Raji (cell line): Measurements from ENCODE around the gene NNMT.

Experiments
- POLR2A ChIP-seq: IDR thresholded peaks from 2 replicates; pipeline ENCODE4 v1.6.1; 2011; ENCODE audit warnings: low read depth, low read length, control low read depth; ENCODE audit not compliant: insufficient read depth

The NNMT gene

DNA sequence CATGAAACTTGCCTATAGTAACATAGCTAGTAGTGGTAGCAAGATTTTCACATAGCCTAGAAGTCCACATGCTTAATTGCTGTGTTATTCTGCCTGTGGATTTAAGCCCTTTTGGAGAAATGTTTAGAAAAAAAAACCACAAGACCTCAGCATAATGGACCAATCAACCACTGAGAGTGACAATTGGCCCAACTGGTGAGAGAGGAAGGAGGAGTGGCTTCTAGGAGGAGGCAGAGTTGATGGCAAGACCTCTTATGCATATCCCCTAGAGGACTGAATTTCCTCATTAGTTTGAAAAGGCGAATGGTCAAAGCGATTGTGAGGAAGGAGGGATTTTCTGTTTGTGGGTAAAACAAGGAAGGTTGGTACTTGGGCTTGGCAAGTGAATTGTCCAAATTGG is 30.6 kb downstream of the NNMT start:
- no peak for TF ChIP-seq POLR2A

DNA sequence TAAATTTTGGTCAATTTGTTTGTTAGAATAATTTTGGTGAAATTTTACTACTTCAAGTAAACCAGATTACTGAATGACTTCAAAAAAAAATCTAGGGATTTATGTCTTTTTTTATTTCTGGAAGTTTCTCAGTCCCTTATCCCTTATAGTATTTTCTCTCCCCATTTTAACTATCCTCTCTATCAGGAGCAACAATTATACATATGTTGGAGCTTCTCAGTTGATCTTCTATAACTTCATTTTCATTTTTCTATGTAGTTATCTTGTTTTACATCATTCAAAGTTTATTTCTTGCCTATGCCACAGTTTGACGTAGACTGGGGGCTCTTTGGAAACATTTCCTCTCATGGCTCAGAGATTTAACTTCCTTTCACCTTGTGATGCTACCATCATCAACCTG is 34.2 kb downstream of the NNMT start:
- TF ChIP-seq POLR2A, result no peak

DNA sequence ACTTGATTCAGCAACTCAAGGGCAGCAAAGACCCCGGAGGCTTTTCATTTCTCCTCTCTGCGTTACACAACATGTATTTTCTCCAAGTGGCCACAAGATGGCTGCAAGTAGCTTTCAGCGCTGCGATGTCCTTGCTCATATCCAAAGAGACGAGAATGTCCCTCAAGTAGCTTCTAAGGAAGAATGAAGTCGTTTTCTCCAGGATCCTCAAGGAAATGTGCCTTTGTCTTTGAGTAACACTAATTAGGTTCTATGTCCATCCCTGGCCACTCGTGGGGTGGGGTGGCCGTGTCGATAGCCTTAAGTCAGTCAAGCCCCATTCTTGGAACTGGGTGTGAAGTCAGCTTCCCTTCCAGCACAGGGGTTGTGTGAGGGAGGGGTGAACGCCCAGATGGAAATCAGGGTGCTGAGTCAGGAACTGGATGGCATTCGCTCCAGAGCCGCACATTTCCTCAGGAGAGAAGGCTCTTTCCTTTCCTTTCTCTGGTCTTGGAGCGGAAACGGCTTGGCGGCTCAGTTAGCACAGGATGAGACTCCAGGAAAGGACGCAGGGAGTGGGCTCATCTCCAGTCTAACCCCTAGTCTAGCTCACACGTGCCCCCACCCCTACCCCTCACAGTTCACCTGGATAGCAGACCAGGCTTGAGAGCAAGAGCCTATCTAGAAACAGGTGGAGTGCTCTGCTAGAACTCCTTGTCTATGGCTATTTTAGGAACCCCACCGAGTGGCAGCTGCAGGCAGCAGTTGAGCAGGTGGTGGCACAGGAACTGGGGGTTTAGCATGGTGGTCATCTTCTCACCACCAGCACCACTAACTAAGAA is 44.3 kb downstream of the NNMT start:
- TF ChIP-seq POLR2A, result no peak

DNA sequence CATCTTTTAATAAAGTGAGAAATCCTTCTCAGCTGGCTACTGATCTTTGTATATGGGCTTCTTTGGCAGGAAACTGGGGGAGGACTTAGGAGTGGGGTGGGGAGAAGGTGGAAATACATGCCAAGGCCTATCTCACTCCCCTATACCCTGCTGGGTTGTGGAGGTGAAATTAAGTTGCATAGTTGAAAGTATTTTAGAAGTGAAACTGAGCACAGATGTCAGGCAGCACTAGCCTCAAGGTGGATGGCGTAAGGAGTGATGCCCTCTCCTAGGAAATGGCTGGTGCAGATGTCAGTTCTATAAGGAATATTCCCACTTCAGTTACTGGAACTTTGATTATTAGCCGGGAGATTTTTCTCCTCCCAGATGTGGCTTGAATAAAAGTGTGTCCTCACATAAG is 46.3 kb downstream of the NNMT start:
- TF ChIP-seq POLR2A, result no peak

DNA sequence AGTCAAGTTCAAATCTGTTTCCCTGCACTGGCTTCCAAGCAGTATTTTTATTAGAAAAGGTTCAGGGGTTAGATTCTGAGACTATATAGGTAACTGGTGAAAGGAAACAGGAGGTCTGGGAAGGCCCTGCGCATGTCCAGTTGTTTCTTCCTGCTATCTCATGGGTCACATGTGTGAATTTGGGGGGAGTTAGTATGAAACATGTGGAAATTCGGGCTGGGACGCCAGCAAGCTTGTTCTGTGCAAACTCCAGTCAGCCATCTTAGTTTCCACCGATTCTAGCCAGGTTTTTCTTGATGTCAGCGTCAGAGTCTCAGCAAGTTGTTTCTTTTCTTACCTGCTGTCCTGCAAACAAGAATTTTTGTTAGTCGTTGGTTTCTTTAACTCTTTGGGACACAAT is 46.8 kb downstream of the NNMT start:
- TF ChIP-seq POLR2A, result no peak

DNA sequence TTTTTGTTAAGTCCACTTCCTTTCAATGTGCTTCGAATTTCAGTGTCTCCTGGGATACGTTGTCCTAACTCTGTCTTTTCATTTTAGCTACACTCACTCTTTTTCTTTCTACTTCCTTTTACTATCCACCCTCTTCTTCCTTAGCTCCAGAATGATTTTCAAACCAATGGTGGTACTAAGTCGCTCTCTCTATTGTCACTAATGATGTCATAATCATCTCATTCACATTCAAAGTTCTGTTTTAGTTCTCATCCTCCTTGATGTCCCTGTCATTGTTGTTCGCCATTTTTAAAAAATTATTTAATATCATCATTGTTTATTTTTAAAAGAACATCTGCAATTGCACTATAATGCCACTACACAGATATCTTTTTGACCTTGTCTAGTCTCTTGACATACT is 47.3 kb downstream of the NNMT start:
- no peak for TF ChIP-seq POLR2A

DNA sequence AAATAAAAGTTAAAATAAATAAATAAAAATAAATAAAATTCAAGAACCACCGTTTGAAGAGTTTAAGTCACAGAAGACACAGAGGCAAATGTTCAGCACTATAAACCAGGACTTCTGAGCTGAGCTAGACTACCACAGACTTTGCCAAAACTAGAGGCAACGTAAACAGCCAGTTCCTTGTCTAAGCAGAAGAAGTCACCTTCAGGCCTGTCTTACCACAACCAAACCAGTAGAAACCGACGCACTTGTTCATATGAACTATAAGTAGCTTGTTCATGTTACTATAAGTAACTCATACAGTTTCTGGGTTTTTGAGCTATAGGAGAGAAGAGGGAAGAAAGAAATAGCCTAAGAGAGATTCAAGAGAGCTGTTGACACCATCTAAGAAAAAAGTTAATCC is 48.3 kb downstream of the NNMT start:
- TF ChIP-seq POLR2A, result no peak

DNA sequence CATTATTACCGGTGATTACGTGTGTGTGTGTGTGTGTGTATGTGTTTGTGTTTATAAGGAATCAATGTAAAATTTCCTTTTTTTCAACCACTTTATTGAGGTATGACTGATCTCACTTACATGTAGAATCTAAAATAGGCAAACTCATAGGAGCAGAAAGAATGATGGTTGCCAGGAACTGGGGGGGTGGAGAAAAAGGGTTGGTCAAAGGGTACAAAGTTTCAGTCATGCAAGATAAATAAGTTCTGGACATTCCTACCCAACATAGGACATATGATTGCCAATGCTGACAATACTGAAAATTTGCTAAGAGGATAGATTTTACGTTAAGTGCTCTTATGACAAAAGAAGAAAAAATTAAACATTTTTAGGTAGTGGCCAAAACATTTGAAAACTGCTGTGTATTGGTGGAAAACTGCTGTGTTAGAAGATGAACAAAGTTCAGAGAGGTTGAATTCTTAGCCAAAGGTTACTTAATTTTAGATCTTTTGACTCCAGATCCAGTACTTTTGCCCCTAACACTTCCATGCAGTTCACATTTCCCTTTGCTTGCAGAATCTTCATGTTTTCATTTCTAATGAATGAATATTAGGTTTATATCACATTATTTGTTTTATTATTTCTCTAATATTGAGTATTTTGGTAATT is 49.5 kb downstream of the NNMT start:
- no peak for TF ChIP-seq POLR2A

DNA sequence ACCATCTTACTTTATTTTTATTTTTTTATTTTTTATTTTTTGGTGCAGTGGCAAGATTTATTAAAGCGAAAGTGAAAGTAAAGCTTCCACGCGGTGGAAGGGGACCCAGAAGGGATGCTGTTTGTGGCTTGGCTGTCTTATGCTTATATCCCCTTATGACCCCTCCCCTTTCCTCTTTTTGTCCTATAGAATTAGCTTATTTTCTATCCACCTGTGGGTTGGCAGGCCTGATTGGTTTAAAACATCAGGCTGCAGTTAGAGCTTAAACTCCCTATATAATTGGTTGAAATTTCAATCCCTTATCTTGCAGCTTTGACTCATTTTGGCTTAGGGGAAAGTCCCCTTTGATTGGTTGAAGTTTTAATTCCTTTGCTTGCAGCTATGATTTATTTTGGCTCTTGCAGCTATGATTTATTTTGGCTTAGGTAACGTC is 50.5 kb downstream of the NNMT start:
- no peak for TF ChIP-seq POLR2A

DNA sequence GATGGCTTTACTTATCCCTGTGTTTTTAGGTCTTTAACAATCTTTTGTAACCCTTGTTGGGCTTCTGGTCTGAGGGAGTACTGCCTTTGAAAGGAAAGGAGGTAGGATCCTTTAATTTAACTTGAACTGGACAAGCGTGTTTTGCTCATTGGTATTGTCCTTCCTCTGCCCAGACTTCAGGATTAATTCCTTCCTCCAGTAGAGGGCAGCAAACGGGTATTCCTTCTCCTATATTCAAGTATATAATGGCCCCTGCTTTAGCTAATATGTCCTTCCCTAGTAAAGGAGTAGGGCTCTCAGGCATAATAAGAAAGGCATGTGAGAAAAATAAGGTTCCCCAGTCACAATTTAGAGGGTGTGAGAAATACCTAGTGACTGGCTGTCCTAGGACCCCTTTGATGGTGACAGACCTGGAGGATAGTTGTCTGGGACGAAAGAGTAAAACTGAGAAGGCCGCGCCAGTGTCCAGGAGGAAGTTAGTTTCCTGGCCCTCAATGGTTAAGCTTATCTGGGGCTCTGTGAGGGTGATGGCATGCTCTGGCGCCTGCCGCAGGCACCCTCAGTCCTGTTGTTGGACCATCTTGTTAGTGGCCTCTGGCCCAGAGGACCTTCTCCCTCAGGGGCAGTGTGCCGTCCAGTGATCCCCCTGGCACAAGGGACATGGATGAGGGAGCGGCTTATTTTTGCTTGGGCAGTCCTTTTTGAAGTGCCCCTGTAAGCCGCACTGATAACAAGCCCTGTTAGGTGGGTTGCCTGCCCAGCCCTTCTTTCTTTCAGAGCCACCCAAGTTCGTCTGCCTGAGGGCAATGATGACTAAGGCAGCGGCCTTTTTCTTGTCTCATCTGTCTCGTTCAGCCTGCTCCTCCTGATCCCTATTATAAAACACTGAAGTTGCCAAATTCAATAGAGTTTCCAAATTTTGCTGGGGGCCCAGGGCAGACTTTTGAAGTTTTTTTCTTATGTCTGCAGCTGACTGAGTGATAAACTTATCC is 52.3 kb downstream of the NNMT start:
- TF ChIP-seq POLR2A, result no peak

DNA sequence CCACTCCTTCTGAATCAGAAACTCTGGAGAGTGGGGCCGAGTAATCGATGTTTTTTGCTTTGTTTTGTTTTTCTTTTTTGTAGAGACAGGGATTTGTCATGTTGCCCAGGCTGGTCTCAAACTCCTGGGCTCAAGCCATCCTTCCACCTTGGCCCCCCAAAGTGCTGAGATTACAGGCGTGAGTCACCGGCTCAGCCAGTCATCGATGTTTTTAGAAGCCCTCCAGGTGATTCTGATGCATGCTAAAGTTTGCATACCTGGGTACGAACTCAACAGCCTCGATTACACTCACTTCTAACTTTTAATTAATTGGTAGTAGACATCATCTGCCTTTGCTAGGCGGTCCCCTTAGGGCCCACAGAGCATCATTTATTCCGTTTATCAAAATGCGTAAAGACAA is 53.8 kb downstream of the NNMT start:
- TF ChIP-seq POLR2A, result no peak

DNA sequence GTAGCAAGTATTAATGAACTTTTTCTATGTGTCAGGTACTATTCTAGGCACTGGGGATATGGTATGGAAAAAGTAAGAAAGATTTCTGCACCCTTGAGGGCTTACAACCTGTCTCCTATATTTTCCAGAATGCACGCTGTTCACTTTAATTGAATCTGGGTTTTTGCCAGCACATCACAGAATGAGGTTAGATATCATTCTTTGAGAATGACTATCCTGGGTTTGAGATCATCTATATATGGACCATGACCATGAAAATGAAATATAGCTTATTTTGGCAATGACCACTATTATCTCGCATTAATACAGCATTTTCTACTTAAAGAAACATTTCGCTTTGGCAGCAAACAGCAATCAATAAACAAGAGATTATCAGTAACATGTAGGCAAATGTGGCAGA is 57.2 kb downstream of the NNMT start:
- no peak for TF ChIP-seq POLR2A

DNA sequence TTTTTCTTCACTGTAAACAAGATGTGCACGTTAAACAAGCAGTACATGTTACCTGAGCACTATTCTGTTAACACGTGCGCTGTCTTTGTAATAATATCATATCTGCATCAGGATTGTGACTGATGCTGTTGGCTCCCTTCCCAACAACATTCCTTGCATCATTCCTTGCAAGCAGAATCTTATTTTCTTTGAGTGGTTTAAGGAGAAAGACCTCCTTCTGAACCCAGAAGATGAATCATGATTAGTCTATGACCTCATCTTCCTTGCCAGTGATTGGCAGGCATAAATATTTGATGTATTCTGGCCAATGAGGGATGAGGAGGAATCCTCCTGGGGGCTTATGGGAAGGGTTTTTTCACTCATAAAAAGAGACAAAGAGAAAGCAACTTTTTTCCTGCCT is 57.9 kb downstream of the NNMT start:
- no peak for TF ChIP-seq POLR2A

DNA sequence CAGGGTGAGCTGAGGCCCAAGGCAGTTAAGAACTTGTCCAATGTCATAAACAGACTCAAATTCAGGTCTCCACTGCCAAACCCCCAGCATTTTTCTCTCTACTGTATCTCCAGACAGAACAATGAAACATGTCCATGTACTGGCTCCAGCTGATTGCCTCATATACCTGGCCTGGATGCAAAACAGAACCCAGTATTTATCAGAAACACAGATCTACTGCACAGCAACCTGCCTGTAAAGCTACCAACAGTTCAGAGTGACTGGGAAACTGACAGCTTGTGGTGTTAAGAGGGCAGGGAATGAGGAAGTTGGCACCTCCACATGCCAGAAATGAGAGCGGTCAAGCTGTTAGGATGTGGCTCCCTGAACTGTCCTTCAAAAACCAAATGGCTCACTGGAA is 62.5 kb downstream of the NNMT start:
- TF ChIP-seq POLR2A, result no peak

DNA sequence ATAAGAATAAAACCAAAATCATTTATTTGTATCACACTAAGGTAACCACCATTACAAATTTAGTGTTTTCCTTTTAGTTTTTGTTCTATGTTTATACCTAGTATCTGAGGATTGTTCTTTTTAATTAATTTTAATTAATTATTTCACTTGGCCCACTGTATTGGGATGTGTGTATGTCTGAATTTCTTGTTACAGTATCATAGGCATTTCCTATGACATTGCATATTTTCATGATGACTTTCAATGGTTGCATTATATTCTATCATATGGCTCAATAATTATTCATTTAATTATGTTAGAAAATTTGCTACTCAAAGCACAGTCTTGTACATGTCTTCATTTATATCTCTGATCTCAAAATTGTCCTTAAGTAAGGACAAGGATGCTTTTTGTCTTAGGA is 63.1 kb downstream of the NNMT start:
- TF ChIP-seq POLR2A, result no peak

DNA sequence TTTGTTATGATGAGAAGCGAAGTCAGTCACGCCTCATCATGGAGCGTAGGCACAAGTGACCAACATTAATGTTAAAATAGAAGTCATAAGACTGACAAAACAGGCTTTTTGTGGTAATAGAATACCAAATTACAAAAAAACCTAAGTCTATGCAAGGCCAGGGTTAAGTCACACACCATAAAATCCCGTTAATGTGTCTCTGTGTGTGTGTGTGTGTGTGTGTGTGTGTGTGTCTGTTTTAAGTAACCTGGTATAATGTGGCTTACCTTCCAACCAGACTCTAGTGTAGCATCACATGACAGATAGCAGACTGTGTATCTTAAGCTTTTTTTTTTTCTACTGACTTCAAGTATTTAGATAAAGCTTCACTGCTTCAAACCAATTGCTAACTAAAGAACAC is 66.1 kb downstream of the NNMT start:
- no peak for TF ChIP-seq POLR2A

DNA sequence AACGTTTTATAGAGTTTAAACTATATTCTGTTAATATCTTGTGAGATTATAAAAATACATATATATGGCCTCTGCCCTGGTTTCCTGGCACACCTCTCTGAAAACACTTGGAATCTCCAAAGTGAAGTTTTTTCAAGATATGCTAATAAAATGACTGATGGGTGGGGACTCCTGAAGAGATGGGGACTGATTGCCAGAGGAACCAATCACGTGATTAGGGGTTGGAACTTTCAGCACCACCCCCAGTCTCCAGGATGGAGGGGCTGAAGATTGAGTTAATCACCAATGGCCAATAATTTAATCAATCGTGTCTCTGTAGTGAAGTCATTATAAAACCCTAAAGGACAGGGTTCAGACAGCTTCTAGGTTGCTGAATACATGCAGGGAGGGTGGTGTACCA is 66.8 kb downstream of the NNMT start:
- TF ChIP-seq POLR2A, result no peak
